ENCODE results near the gene CCDC187.

CCDC187 gene

GRCh38 chr9:136252281-136252680 is 51.6 kb downstream of the CCDC187 start:
- DNase-seq (ENCODE audit: low spot score), result no peak

GRCh38 chr9:136251264-136252115 is 52.4 kb downstream of the CCDC187 start:
- DNase-seq (ENCODE audit: low spot score), result no peak

- no peak for DNase-seq (ENCODE audit: low spot score)
Measured at GRCh38 chr9:136250676-136251075, 53.2 kb downstream of the CCDC187 start.

- DNase-seq (ENCODE audit: low spot score), result no peak
Measured at GRCh38 chr9:136249877-136250559, 53.9 kb downstream of the CCDC187 start.

- no peak for DNase-seq (ENCODE audit: low spot score)
Measured at GRCh38 chr9:136248951-136249876, 54.7 kb downstream of the CCDC187 start.

- no peak for DNase-seq (ENCODE audit: low spot score)
Measured at GRCh38 chr9:136247947-136248637, 55.8 kb downstream of the CCDC187 start.

GRCh38 chr9:136247551-136247916 is 56.4 kb downstream of the CCDC187 start:
- DNase-seq (ENCODE audit: low spot score), result no peak

GRCh38 chr9:136246849-136247550 is 56.9 kb downstream of the CCDC187 start:
- DNase-seq (ENCODE audit: low spot score), result no peak

- DNase-seq (ENCODE audit: low spot score), result peak; percentile 89
Measured at GRCh38 chr9:136245219-136246150, 58.4 kb downstream of the CCDC187 start, which contains the start of gene QSOX2. TSS of gene QSOX2 (minus strand) at chr9:136245812. CDS start at chr9:136245803, 9 bp downstream.

GRCh38 chr9:136244969-136245218 is 59.0 kb downstream of the CCDC187 start:
- no peak for DNase-seq (ENCODE audit: low spot score)

- DNase-seq (ENCODE audit: low spot score), result no peak
Measured at GRCh38 chr9:136244122-136244968, 59.5 kb downstream of the CCDC187 start.

- DNase-seq (ENCODE audit: low spot score), result no peak
Measured at GRCh38 chr9:136243631-136244030, 60.3 kb downstream of the CCDC187 start.

- no peak for DNase-seq (ENCODE audit: low spot score)
Measured at GRCh38 chr9:136242918-136243525, 60.9 kb downstream of the CCDC187 start.

- DNase-seq (ENCODE audit: low spot score), result no peak
Measured at GRCh38 chr9:136242248-136242647, 61.6 kb downstream of the CCDC187 start.

- no peak for DNase-seq (ENCODE audit: low spot score)
Measured at GRCh38 chr9:136241542-136241941, 62.4 kb downstream of the CCDC187 start.

GRCh38 chr9:136240941-136241340 is 63.0 kb downstream of the CCDC187 start:
- DNase-seq (ENCODE audit: low spot score), result no peak

- no peak for DNase-seq (ENCODE audit: low spot score)
Measured at GRCh38 chr9:136239983-136240330, 63.9 kb downstream of the CCDC187 start.

GRCh38 chr9:136239135-136239982 is 64.5 kb downstream of the CCDC187 start:
- DNase-seq (ENCODE audit: low spot score), result no peak
